HG02623 (cell line): ENCODE data around the gene ALPK3.

Experiments
- ATAC-seq: cut with Tn5 transposase; IDR thresholded peaks from one replicate; pipeline ENCODE4 v1.9.1; 2021; ENCODE audit warnings: moderate library complexity; ENCODE audit not compliant: unreplicated experiment

Gene ALPK3

GRCh38 chr15:84890670-84891162 is 73.6 kb downstream of the ALPK3 start:
- no peak for ATAC-seq

- no peak for ATAC-seq
Observed at GRCh38 chr15:84891339-84891738, 74.2 kb downstream of the ALPK3 start.

- no peak for ATAC-seq
Observed at GRCh38 chr15:84892786-84893307, 75.7 kb downstream of the ALPK3 start.

- no peak for ATAC-seq
Observed at GRCh38 chr15:84893607-84894006, 76.5 kb downstream of the ALPK3 start.

- no peak for ATAC-seq
Observed at GRCh38 chr15:84894736-84895425, 77.7 kb downstream of the ALPK3 start.

GRCh38 chr15:84898761-84899160 is 81.6 kb downstream of the ALPK3 start:
- ATAC-seq = no peak

GRCh38 chr15:84899750-84900149 is 82.6 kb downstream of the ALPK3 start:
- no peak for ATAC-seq

GRCh38 chr15:84901540-84901939 is 84.4 kb downstream of the ALPK3 start:
- ATAC-seq = no peak

- no peak for ATAC-seq
Observed at GRCh38 chr15:84903751-84904150, 86.6 kb downstream of the ALPK3 start.

- ATAC-seq = no peak
Observed at GRCh38 chr15:84904419-84904818, 87.3 kb downstream of the ALPK3 start.

GRCh38 chr15:84905016-84905916 is 88.1 kb downstream of the ALPK3 start:
- no peak for ATAC-seq

- ATAC-seq = no peak
Observed at GRCh38 chr15:84907731-84908130, 90.6 kb downstream of the ALPK3 start.

- ATAC-seq = no peak
Observed at GRCh38 chr15:84908564-84908963, 91.4 kb downstream of the ALPK3 start.

GRCh38 chr15:84909029-84909428 is 91.9 kb downstream of the ALPK3 start:
- ATAC-seq = no peak

- ATAC-seq = no peak
Observed at GRCh38 chr15:84909782-84910181, 92.6 kb downstream of the ALPK3 start.

- no peak for ATAC-seq
Observed at GRCh38 chr15:84910928-84911623, 93.9 kb downstream of the ALPK3 start.

GRCh38 chr15:84911879-84912660 is 94.9 kb downstream of the ALPK3 start:
- no peak for ATAC-seq

- no peak for ATAC-seq
Observed at GRCh38 chr15:84913360-84913723, 96.2 kb downstream of the ALPK3 start.

- ATAC-seq = no peak
Observed at GRCh38 chr15:84914351-84914750, 97.2 kb downstream of the ALPK3 start.

GRCh38 chr15:84914909-84915605 is 97.9 kb downstream of the ALPK3 start:
- peak; percentile 94 for ATAC-seq
